GM12875 (cell line): ENCODE measurements around the gene MPZL2.
"Not testable (repeated sequence)": the region's sequence is repeated elsewhere in the genome, so short reads cannot be mapped to it uniquely, and the experiment has no call there.

ENCODE experiments used
- H3K4me3 ChIP-seq: one replicate; pipeline ENCODE4 v1.5.1; 2011; ENCODE audit warnings: low read depth, low read length, control low read depth
- CTCF ChIP-seq: IDR thresholded peaks from 2 replicates; pipeline ENCODE4 v1.5.1; 2011; ENCODE audit warnings: low read depth, mild to moderate bottlenecking, control low read depth, inconsistent platforms, low read length, moderate library complexity, borderline replicate concordance; ENCODE audit not compliant: insufficient read depth

Gene MPZL2

GRCh38 chr11:118263695-118264568 lies at the start of gene MPZL2:
TSS of gene MPZL2 (minus strand) at chr11:118264297. CDS start at chr11:118264153, 144 bp downstream.
- no peak for TF ChIP-seq CTCF
- no peak within 1 kb of the TSS for H3K4me3 ChIP-seq

- no peak overlapping the region for H3K4me3 ChIP-seq
- no peak for TF ChIP-seq CTCF
Observed at GRCh38 chr11:118313242-118313641, 49.1 kb upstream of the MPZL2 start.

GRCh38 chr11:118312328-118312727 lies 48.2 kb upstream of the MPZL2 start:
- no peak for TF ChIP-seq CTCF
- no peak overlapping the region for H3K4me3 ChIP-seq

GRCh38 chr11:118311518-118311917 lies 47.4 kb upstream of the MPZL2 start:
- TF ChIP-seq CTCF = no peak
- no peak overlapping the region for H3K4me3 ChIP-seq

- H3K4me3 ChIP-seq = no peak overlapping the region
- TF ChIP-seq CTCF = no peak
Observed at GRCh38 chr11:118310781-118311485, 46.8 kb upstream of the MPZL2 start.

GRCh38 chr11:118310271-118310670 lies 46.2 kb upstream of the MPZL2 start:
- no peak overlapping the region for H3K4me3 ChIP-seq
- TF ChIP-seq CTCF = no peak

GRCh38 chr11:118308995-118309528 lies 45.0 kb upstream of the MPZL2 start:
- not testable (repeated sequence) for H3K4me3 ChIP-seq
